Left lung (tissue), 10 donors: Measurements from ENCODE around the gene OPA3. TPM values are rescaled to one million over a fixed set of nuclear protein-coding genes. Genes with fewer than 3 reads are reported as not detected.

Experiments used
- ATAC-seq: fragments of 200-7000 bp; cut with Tn5 transposase; one replicate; pipeline ENCODE4 v1.9.1; 2020; ENCODE audit warnings: moderate library complexity
- DNase-seq, 4 donors: peaks; one replicate each; pipeline ENCODE4 v3.0.0-alpha.2; 2013 to 2020
- H3K27ac ChIP-seq, 2 donors: fragments of 200-600 bp; sonication (generic) in 1 of 2; one replicate each; pipeline versions ENCODE4 v1.5.0 to v1.8.0; 2020 to 2021
- H3K27me3 ChIP-seq, 2 donors: fragments of 200-600 bp; sonication (generic) in 1 of 2; one replicate each; pipeline versions ENCODE4 v1.5.0 to v1.8.0; 2020 to 2021
- H3K36me3 ChIP-seq, 2 donors: fragments of 200-600 bp; sonication (generic) in 1 of 2; one replicate each; pipeline versions ENCODE4 v1.5.0 to v1.8.0; 2020 to 2021
- H3K4me1 ChIP-seq, 2 donors: fragments of 200-600 bp; one replicate each; pipeline ENCODE4 v1.8.0; 2021
- H3K4me3 ChIP-seq, 2 donors: fragments of 200-600 bp; sonication (generic) in 1 of 2; one replicate each; pipeline versions ENCODE4 v1.5.0 to v1.8.0; 2020 to 2021; ENCODE audit warnings: mild to moderate bottlenecking in 1 of 2
- H3K9me3 ChIP-seq, 2 donors: fragments of 200-600 bp; sonication (generic) in 1 of 2; one replicate each; pipeline versions ENCODE4 v1.5.0 to v1.8.0; 2020 to 2021
- intact Hi-C, 2 donors: fragments of 100-400 bp; cut with DNase I; formaldehyde crosslinking; loops; one replicate each; pipeline versions ENCODE4 v1.11.2 to v1.14.2; 2022
- polyA plus RNA-seq, 6 donors: library from polyadenylated mRNA; unstranded; fragments of 120-200 nt; gene quantifications; one replicate each; pipeline ENCODE4 v1.2.1, GENCODE V29; 2013; ENCODE audit not compliant: insufficient read length in 6 of 6
- total RNA-seq, 2 donors: library from RNA; stranded (reverse); fragmentation: NEBNext Ultra II Directional; extraction: Animal tissue kit (Norgen Biotek cat#: 25700); gene quantifications; one replicate each; pipeline ENCODE4 v1.2.1, GENCODE V29; 2021
- TF ChIP-seq, protein P1 (sequence below), 2 donors: fragments of 200-600 bp; sonication (generic) in 1 of 2; IDR thresholded peaks; one replicate each; pipeline versions ENCODE4 v1.5.0 to v1.8.0; 2021; ENCODE audit warnings: antibody characterized with exemption in 2 of 2
- donor health status: DM: no; HTN: yes; CAD: no.
- donor health status: DM: no; HTN: no; CAD: no.

OPA3 gene
- total and polyA plus RNA-seq, 8 donors: 4.8 to 17.9 (median 7.2) TPM

DNA sequence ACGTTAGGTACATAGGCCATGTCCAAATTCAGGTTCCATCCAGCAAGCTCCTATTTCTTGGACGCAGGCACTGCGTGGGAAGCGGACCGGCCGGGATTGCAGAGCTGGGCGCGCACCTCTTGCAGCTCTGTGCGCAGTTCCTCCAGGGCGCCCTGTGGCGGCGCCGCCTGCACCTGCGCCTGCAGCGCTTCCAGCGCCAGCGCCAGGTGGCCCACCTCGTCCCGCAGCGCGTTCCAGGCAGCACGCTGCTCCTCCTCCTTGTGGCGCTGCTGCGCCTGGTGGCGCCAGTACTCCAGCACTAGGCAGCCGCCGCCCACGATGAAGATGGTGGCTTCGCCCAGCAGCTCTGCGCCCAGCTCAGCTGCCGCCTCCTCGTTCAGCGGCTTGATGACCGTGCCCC, 31.1 kb downstream of the OPA3 start:
- TF ChIP-seq, protein P1, sequence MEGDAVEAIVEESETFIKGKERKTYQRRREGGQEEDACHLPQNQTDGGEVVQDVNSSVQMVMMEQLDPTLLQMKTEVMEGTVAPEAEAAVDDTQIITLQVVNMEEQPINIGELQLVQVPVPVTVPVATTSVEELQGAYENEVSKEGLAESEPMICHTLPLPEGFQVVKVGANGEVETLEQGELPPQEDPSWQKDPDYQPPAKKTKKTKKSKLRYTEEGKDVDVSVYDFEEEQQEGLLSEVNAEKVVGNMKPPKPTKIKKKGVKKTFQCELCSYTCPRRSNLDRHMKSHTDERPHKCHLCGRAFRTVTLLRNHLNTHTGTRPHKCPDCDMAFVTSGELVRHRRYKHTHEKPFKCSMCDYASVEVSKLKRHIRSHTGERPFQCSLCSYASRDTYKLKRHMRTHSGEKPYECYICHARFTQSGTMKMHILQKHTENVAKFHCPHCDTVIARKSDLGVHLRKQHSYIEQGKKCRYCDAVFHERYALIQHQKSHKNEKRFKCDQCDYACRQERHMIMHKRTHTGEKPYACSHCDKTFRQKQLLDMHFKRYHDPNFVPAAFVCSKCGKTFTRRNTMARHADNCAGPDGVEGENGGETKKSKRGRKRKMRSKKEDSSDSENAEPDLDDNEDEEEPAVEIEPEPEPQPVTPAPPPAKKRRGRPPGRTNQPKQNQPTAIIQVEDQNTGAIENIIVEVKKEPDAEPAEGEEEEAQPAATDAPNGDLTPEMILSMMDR (IDR thresholded peaks at IDR 0.05): no peak
- Histone ChIP-seq H3K9me3 (no peaks in the 10 kb centered on the region), H3K4me3 (no peak overlapping the region), H3K36me3 (peaks cover 0 to 13% of the 10 kb centered on the region in 2 donors), H3K4me1 (peaks cover 0 to 7% of the 10 kb centered on the region in 2 donors), H3K27ac (no peak overlapping the region), H3K27me3 (no peaks in the 10 kb centered on the region)
- peak in 2 of 4 donors; percentile 13 to 67 for DNase-seq
- no peak for ATAC-seq
- intact Hi-C loops: no loop called here

DNA sequence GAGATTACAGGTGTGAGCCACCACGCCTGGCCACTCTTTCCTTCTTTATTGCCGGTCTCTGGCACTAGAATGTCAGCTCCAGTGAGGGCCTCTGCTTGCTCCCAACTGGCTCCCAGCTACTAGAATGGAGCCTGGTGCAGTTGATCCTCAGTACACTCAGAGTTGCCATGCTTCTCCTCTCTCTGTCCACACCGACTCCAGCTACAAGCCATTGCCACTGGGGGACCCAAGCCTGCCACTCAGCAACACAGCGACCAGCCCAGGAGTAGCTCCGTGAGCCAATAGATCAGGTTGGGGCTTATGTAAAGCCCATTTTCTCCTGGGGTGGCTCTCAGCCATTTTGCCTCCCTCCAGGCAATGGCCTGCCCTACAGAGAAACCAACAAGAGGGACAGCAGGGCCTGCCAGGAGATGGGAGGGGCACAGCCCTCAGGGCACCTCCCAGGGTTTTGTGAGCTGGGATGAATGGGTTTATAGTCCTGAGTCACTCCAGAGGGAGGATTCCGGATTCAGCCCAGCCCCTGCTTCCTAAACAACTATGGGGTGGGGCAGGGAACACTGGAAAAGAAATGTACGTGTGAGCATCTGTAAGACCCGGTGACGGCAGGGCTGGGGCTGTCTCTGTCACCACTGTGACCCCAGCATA, 36.5 kb downstream of the OPA3 start:
- Histone ChIP-seq H3K36me3 (peaks cover 0 to 4% of the 10 kb centered on the region in 2 donors), H3K4me1 (peaks cover 0 to 22% of the 10 kb centered on the region in 2 donors), H3K9me3 (no peaks in the 10 kb centered on the region), H3K27me3 (no peaks in the 10 kb centered on the region), H3K4me3 (no peak overlapping the region), H3K27ac (no peak overlapping the region)
- TF ChIP-seq, protein P1 (IDR thresholded peaks at IDR 0.05): no peak
- peak; percentile 41 for ATAC-seq
- intact Hi-C loops: no loop called here
- no peak for DNase-seq

GRCh38 chr19:45547211-45547770, 37.3 kb downstream of the OPA3 start:
- Histone ChIP-seq H3K36me3 (no peaks in the 10 kb centered on the region), H3K27me3 (no peaks in the 10 kb centered on the region), H3K4me3 (no peak overlapping the region), H3K9me3 (no peaks in the 10 kb centered on the region), H3K4me1 (peaks cover 0 to 24% of the 10 kb centered on the region in 2 donors), H3K27ac (no peak overlapping the region)
- intact Hi-C loops: no loop called here
- ATAC-seq: no peak
- TF ChIP-seq, protein P1 (IDR thresholded peaks at IDR 0.05): no peak
- no peak for DNase-seq

GRCh38 chr19:45542234-45542668, 42.4 kb downstream of the OPA3 start:
- peaks cover 0 to 18% of the 10 kb centered on the region in 2 donors for H3K4me1 ChIP-seq
- H3K27me3 ChIP-seq: no peaks in the 10 kb centered on the region
- no peak overlapping the region for H3K4me3 ChIP-seq
- no peaks in the 10 kb centered on the region for H3K36me3 ChIP-seq
- ATAC-seq (peak; percentile 14), DNase-seq (no peak)
- TF ChIP-seq, protein P1 (IDR thresholded peaks at IDR 0.05): no peak
- intact Hi-C loops: no loop called here
- peaks cover 0 to 4% of the 10 kb centered on the region in 2 donors for H3K9me3 ChIP-seq
- H3K27ac ChIP-seq: no peak overlapping the region

DNA sequence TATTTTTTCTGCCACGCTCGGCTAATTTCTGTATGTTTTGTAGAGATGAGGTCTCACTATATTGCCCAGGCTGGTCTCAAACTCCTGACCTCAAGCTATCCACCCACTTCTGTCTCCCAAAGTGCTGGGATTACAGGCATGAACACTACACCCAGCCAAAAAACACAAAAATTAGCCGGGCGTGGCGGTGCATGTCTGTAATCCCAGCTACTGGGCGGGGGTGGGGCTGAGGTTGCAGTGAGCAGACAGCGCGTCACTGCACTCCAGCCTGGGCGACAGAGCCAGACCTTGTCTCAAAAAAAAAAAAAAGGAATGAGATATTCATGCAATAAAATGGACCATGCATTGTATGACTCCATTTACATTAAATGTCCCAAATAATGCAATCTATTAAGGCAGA, 45.1 kb downstream of the OPA3 start:
- Histone ChIP-seq H3K9me3 (peaks cover 0 to 4% of the 10 kb centered on the region in 2 donors), H3K27ac (no peak overlapping the region), H3K4me1 (peaks cover 0 to 13% of the 10 kb centered on the region in 2 donors), H3K4me3 (no peak overlapping the region), H3K27me3 (no peaks in the 10 kb centered on the region), H3K36me3 (no peaks in the 10 kb centered on the region)
- no peak for ATAC-seq
- no peak for DNase-seq
- TF ChIP-seq, protein P1 (IDR thresholded peaks at IDR 0.05): no peak
- intact Hi-C loops: no loop called here
